GM23338 (cell line): ENCODE results near the gene UBAC1. TPM values are rescaled to one million over a fixed set of nuclear protein-coding genes. Genes with fewer than 3 reads are reported as not detected.

Experiments
- ATAC-seq: fragments of 200-7000 bp; cut with Tn5 transposase; 3 replicates; pipeline ENCODE4 v1.9.1; 2020
- DNase-seq: peaks from one replicate; pipeline ENCODE4 v3.0.0-alpha.2; 2015; ENCODE audit warnings: low spot score
- H2AFZ ChIP-seq: fragments of 200-600 bp; sonication (generic); 2 replicates; pipeline ENCODE4 v1.8.0; 2016; ENCODE audit warnings: antibody characterized with exemption, mild to moderate bottlenecking, moderate library complexity
- H3F3A ChIP-seq: fragments of 200-600 bp; sonication (generic); replicated peaks from 2 replicates; pipeline ENCODE4 v1.8.0; 2017; ENCODE audit warnings: antibody characterized with exemption, mixed run types, low read depth
- H3K27ac ChIP-seq: fragments of 200-600 bp; sonication (generic); 2 replicates; pipeline ENCODE4 v1.6.1; 2016; ENCODE audit warnings: low read depth
- H3K27me3 ChIP-seq: fragments of 200-600 bp; sonication (generic); 2 replicates; pipeline ENCODE4 v1.8.0; 2016; ENCODE audit warnings: mild to moderate bottlenecking, mixed run types, moderate library complexity; ENCODE audit not compliant: insufficient read depth
- H3K36me3 ChIP-seq: fragments of 200-600 bp; sonication (generic); 2 replicates; pipeline ENCODE4 v1.8.0; 2016; ENCODE audit warnings: mild to moderate bottlenecking; ENCODE audit not compliant: insufficient read depth
- H3K4me1 ChIP-seq: fragments of 200-600 bp; sonication (generic); 2 replicates; pipeline ENCODE4 v1.8.0; 2016; ENCODE audit warnings: mild to moderate bottlenecking, moderate library complexity; ENCODE audit not compliant: insufficient read depth
- H3K4me2 ChIP-seq: fragments of 200-600 bp; sonication (generic); 2 replicates; pipeline ENCODE4 v1.7.1; 2017; ENCODE audit warnings: mixed run types
- H3K4me3 ChIP-seq: fragments of 200-600 bp; sonication (generic); 2 replicates; pipeline ENCODE4 v1.6.1; 2016; ENCODE audit warnings: mixed run types
- H3K79me2 ChIP-seq: fragments of 200-600 bp; sonication (generic); replicated peaks from 2 replicates; pipeline ENCODE4 v1.8.0; 2017; ENCODE audit warnings: mild to moderate bottlenecking; ENCODE audit not compliant: insufficient read depth
- H3K9me2 ChIP-seq: fragments of 200-600 bp; sonication (generic); 2 replicates; pipeline ENCODE4 v1.8.0; 2017; ENCODE audit not compliant: insufficient read depth
- H4K20me1 ChIP-seq: fragments of 200-600 bp; sonication (generic); replicated peaks from 2 replicates; pipeline ENCODE4 v1.8.0; 2017; ENCODE audit warnings: mild to moderate bottlenecking; ENCODE audit not compliant: insufficient read depth
- H3K27ac Mint-ChIP-seq: 2 replicates; pipeline ENCODE4 v1.8.0; 2020; ENCODE audit warnings: inconsistent platforms, mild to moderate bottlenecking, moderate library complexity, mixed read lengths
- H3K27me3 Mint-ChIP-seq: 3 replicates; pipeline ENCODE4 v1.8.0; 2022; ENCODE audit warnings: low read depth, mild to moderate bottlenecking, moderate library complexity, mixed read lengths, inconsistent platforms; ENCODE audit not compliant: insufficient read depth, poor library complexity
- H3K36me3 Mint-ChIP-seq: 3 replicates; pipeline ENCODE4 v1.8.0; 2021; ENCODE audit warnings: low read depth, mild to moderate bottlenecking, inconsistent platforms, moderate library complexity, mixed read lengths
- H3K4me1 Mint-ChIP-seq: 3 replicates; pipeline ENCODE4 v1.8.0; 2020; ENCODE audit warnings: mild to moderate bottlenecking, inconsistent platforms, mixed read lengths
- H3K4me3 Mint-ChIP-seq: 3 replicates; pipeline ENCODE4 v1.8.0; 2021; ENCODE audit warnings: moderate library complexity, mild to moderate bottlenecking, inconsistent platforms, mixed read lengths
- H3K9me3 Mint-ChIP-seq: 3 replicates; pipeline ENCODE4 v1.8.0; 2020; ENCODE audit warnings: moderate library complexity, mild to moderate bottlenecking, inconsistent platforms, mixed read lengths
- CREB1 ChIP-seq: fragments of 250-450 bp; sonication (Bioruptor Pico); IDR thresholded peaks from 2 replicates; pipeline ENCODE4 v1.5.0; 2020; ENCODE audit warnings: low read depth, mild to moderate bottlenecking, moderate library complexity
- ETS1 ChIP-seq: IDR thresholded peaks from 2 replicates; pipeline ENCODE4 v1.6.1; 2016; ENCODE audit warnings: antibody characterized with exemption
- EZH2phosphoT487 ChIP-seq: fragments of 200-600 bp; sonication (generic); IDR thresholded peaks from one replicate; pipeline ENCODE4 v1.8.1; 2018; ENCODE audit warnings: antibody characterized with exemption; ENCODE audit not compliant: unreplicated experiment
- JUNB ChIP-seq: IDR thresholded peaks from one replicate; pipeline ENCODE4 v1.6.1; 2016; ENCODE audit warnings: antibody characterized with exemption; ENCODE audit not compliant: unreplicated experiment
- NANOG ChIP-seq: IDR thresholded peaks from 2 replicates; pipeline ENCODE4 v1.6.1; 2016; ENCODE audit warnings: antibody characterized with exemption, borderline replicate concordance
- POLR2AphosphoS5 ChIP-seq: IDR thresholded peaks from 2 replicates; pipeline ENCODE4 v1.6.1; 2016; ENCODE audit warnings: antibody characterized with exemption, low read depth
- REST ChIP-seq: IDR thresholded peaks from one replicate; pipeline ENCODE4 v1.6.1; 2018; ENCODE audit warnings: antibody characterized with exemption; ENCODE audit not compliant: unreplicated experiment
- STAT1 ChIP-seq: IDR thresholded peaks from one replicate; pipeline ENCODE4 v1.6.1; 2016; ENCODE audit warnings: antibody characterized with exemption; ENCODE audit not compliant: unreplicated experiment
- ZNF114 ChIP-seq: fragments of 250-450 bp; sonication (Bioruptor Pico); IDR thresholded peaks from 2 replicates; pipeline ENCODE4 v1.5.0; 2020; ENCODE audit warnings: mild to moderate bottlenecking, moderate library complexity
- ZNF331 ChIP-seq: fragments of 250-450 bp; sonication (Bioruptor Pico); IDR thresholded peaks from 2 replicates; pipeline ENCODE4 v1.5.0; 2020; ENCODE audit warnings: low read depth, mild to moderate bottlenecking, moderate library complexity
- ZNF462 ChIP-seq: fragments of 250-450 bp; sonication (Bioruptor Pico); IDR thresholded peaks from 2 replicates; pipeline ENCODE4 v1.5.0; 2020; ENCODE audit warnings: mild to moderate bottlenecking, moderate library complexity
- polyA plus RNA-seq: library from polyadenylated mRNA; unstranded; fragments of >200 nt; fragmentation: Nextera tagmentation; extraction: Ambion mirVana; gene quantifications from 2 replicates; pipeline ENCODE4 v1.2.1, GENCODE V29; 2016
- total RNA-seq: library from RNA; depleted of rRNA; stranded (reverse); fragments of >200 nt; shearing (Covaris generic); gene quantifications from 2 replicates; pipeline ENCODE4 v1.2.3, GENCODE V29; 2014

The UBAC1 gene
- total and polyA plus RNA-seq, 2 experiments from 2014 or later: 63.2 to 86.6 TPM

GRCh38 chr9:135997090-135998015, 36.2 kb upstream of the UBAC1 start:
- Histone ChIP-seq H3K79me2 (no peaks in the 10 kb centered on the region), H3K4me1 (peaks cover 18% of the 10 kb centered on the region; the same call in 1 of the 2 replicates), H2AFZ (no peak overlapping the region), H3K4me3 (no peak overlapping the region), H3F3A (peaks cover 7% of the 10 kb centered on the region; the same call in 1 of the 2 replicates), H3K9me2 (no peaks in the 10 kb centered on the region), H4K20me1 (no peaks in the 10 kb centered on the region), H3K36me3 (no peaks in the 10 kb centered on the region), H3K27me3 (no peaks in the 10 kb centered on the region), H3K27ac (no peak overlapping the region), H3K4me2 (no peak overlapping the region)
- TF ChIP-seq ETS1 (no peak), REST (no peak), EZH2phosphoT487 (no peak), NANOG (no peak), ZNF114 (CRISPR knock-in tag) (no peak), ZNF331 (no peak), CREB1 (CRISPR knock-in tag) (no peak), POLR2AphosphoS5 (no peak), JUNB (no peak), ZNF462 (CRISPR knock-in tag) (no peak), STAT1 (no peak)
- Mint-ChIP-seq H3K27me3 (peaks cover 25% of the 10 kb centered on the region), H3K36me3 (no peaks in the 10 kb centered on the region), H3K27ac (no peak overlapping the region), H3K4me1 (peaks cover 15% of the 10 kb centered on the region), H3K4me3 (no peak overlapping the region), H3K9me3 (no peaks in the 10 kb centered on the region)
- DNase-seq (no peak), ATAC-seq (no peak)
